Astrocyte of the spinal cord (primary cell): ENCODE results near the gene FGF22.

Experiments
- DNase-seq: peaks from one replicate; pipeline ENCODE4 v3.0.0; 2011; ENCODE audit warnings: low read depth, low spot score
- H3K4me3 ChIP-seq: 2 replicates; pipeline ENCODE4 v1.5.1; 2011; ENCODE audit warnings: low read depth, mild to moderate bottlenecking, low read length, moderate library complexity
- in situ Hi-C: cut with HindIII; loops from 2 replicates; pipeline ENCODE4 v1.10.0; 2017; ENCODE audit warnings: low sequenced_read_pairs
- TF ChIP-seq, protein P1 (sequence below): IDR thresholded peaks from 2 replicates; pipeline ENCODE4 v1.5.1; 2012; ENCODE audit warnings: low read depth, mild to moderate bottlenecking, low read length, inconsistent platforms

Gene FGF22

DNA sequence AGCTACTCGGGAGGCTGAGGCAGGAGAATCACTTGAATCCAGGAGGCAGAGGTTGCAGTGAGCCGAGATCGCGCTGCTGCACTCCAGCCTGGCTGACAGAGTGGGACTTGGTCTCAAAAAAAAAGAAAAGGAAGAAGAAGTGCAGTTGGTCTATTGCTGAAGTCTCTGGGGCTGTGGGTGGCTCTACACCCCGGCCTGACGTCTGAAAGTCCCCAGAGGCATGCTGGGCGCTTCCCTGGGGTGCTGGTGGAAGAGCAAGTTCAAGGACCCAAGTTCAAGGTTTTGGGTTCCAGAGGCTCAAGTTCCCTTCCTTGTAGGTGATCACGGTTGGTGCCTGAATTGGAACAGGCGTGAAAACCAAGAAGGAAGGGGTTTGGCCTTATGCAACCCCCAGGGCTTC lies 46.2 kb upstream of the FGF22 start:
- TF ChIP-seq, protein P1, sequence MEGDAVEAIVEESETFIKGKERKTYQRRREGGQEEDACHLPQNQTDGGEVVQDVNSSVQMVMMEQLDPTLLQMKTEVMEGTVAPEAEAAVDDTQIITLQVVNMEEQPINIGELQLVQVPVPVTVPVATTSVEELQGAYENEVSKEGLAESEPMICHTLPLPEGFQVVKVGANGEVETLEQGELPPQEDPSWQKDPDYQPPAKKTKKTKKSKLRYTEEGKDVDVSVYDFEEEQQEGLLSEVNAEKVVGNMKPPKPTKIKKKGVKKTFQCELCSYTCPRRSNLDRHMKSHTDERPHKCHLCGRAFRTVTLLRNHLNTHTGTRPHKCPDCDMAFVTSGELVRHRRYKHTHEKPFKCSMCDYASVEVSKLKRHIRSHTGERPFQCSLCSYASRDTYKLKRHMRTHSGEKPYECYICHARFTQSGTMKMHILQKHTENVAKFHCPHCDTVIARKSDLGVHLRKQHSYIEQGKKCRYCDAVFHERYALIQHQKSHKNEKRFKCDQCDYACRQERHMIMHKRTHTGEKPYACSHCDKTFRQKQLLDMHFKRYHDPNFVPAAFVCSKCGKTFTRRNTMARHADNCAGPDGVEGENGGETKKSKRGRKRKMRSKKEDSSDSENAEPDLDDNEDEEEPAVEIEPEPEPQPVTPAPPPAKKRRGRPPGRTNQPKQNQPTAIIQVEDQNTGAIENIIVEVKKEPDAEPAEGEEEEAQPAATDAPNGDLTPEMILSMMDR, result no peak
- no peak for DNase-seq
- in situ Hi-C loops, result no loop called here
- no peak overlapping the region for H3K4me3 ChIP-seq

DNA sequence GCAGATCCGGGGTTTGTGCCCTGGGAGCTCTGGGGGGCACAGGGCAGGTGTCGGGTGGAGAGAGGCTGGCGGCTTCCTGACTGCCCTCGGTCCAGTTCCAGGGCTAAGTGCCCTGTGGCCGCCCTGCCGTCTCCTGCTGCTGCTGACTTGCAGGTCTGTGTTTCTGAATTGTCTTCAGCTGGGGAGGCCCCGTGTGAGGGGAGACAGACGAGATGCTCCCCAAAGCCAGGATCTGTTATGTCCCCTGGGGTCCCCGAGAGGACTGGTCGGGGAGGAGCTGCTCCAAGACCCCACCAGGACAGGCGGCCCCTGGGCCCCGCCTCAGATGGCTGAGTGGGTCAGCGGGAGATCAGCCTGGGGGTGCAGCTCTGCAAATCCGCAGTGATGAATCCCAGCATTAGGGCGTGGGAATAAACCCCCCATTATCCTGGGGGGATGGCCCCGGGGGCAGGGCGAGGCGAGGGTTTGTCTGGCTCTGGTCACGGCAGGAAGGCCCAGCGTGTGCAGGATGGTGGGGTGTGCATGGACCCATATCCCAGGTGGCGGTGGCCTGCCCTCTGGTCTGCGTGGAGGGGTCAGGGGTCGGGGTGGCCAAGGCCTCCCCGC lies 45.3 kb upstream of the FGF22 start:
- in situ Hi-C loops, result no loop called here
- TF ChIP-seq, protein P1, result no peak
- no peak overlapping the region for H3K4me3 ChIP-seq
- DNase-seq, result no peak

DNA sequence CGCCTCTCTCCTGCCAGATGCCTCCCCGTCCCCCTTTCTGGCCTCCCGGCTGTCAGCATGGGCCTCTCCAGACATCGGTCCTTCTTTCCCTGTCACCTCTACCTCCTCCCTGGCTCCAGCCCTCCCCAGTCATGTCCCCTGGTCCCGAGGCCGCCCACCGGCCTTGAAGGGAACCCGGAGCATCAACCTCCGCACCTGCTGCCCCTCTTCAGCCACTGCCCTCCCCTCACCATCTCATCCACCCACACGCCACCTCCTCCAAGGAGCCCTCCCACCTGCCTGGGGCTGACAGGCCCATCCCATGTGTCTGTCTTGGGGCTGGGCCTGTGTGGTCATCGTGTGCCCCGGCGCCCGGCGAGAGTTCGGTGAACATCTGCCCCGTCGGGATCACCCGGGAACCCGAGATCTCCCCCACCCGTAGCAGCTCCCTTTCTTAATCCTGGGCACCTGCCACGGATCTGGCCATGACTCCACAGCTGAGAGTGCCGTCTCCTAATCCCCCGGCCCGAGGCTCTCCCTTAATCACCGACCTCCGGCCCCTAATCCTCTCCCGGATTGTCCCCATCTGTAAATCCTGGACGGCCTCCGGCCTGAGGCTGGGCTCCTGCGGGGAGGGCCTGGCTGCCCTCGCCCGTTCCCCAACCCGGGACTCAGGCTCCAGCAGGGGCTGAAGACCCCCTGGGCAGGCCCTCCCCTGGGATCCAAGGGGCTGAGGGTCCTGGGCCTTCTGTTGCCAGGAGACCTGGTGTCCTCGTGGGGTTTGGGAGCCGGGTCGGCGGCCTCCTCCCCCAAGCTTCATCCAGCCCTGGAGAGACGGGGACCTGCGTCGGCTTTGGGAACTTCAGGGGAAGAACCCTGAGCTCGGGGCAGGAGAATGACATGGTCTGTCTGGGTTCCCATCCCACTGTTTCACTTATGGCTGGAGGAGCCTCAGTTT lies 44.1 kb upstream of the FGF22 start:
- TF ChIP-seq, protein P1, result no peak
- in situ Hi-C loops, result no loop called here
- DNase-seq, result no peak
- no peak overlapping the region for H3K4me3 ChIP-seq

DNA sequence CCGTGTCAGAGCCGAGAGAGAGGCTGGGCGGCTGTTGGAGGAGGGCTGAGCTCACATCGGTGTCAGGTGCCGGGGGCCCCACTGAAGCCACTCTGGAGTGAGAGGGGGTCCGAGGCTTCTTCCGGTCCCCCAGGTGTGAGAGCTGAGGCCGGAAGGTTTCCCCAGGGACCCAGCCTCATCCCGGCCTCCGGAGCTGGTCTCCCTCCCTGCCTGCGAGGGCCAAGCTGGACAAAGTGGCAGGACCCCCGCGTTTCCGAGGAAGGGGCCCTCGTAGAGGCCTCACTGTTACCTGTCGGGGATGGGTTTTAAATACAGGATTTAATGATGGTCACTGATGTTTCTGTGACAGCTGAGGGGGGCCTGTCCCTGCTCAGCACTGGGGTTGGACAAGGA lies 43.4 kb upstream of the FGF22 start:
- TF ChIP-seq, protein P1, result no peak
- DNase-seq, result no peak
- in situ Hi-C loops, result no loop called here
- H3K4me3 ChIP-seq, result no peak overlapping the region

DNA sequence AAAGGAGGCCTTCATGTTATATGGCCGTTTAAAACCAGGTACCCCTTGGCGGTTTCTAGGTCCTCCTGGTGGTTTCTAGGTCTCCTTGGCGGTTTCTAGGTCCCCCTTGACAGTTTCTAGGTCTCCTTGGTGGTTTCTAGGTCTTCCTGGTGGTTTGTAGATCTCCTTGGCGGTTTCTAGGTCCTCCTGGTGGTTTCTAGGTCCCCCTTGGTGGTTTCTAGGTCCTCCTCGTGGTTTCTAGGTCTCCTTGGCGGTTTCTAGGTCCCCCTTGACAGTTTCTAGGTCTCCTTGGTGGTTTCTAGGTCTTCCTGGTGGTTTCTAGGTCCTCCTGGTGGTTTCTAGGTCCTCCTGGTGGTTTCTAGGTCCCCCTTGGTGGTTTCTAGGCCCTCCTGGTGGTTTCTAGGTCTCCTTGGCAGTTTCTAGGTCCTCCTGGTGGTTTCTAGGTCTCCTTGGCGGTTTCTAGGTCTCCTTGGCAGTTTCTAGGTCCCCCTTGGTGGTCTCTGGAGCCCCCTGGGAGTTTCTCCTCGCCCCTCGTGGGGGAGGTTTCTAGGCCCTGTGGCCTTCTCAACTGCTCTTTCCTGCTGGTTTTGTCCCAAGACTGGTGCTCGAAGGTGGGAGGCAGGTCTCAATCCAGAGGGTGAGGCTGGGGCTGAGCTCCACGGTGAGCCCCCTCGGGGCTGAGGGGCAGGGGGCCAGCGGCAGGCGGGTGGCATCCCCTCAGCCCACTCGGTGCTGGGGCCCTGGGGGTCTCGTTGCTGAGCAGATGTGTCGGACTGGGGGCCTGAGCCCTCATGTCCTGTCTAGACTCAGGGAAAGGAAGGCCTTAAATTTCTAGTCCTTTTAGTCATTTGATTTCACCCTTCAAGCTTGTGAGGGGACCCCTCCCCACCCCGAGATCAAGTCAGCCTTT lies 42.0 kb upstream of the FGF22 start:
- in situ Hi-C loops, result no loop called here
- DNase-seq, result no peak
- TF ChIP-seq, protein P1, result no peak
- H3K4me3 ChIP-seq, result no peak overlapping the region

DNA sequence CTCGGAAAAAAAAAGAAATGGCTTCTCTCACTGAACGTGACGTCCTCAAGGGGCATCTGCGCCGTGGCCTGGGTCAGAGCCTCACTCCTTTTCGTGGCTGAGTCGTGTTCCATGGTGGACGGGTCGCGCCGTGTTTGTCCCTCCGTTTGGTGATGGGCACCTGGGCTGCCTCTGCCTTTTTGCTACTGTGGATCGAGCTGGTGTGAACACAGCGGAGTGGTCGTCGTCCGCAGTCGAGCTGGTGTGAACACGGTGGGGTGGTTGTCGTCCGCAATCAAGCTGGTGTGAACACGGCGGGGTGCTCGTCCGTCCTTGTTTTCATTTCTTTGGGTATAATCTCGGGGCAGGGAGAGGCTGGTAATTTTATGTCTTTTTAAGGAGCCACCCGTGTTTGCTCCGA lies 38.4 kb upstream of the FGF22 start:
- TF ChIP-seq, protein P1, result no peak
- in situ Hi-C loops, result no loop called here
- DNase-seq, result no peak
- H3K4me3 ChIP-seq, result no peak overlapping the region
